Tibial nerve (tissue), 4 donors: ENCODE results near the gene PSEN2. TPM values are rescaled to one million over a fixed set of nuclear protein-coding genes. Genes with fewer than 3 reads are reported as not detected.

Experiments
- DNase-seq, 2 donors: peaks; one replicate each; pipeline ENCODE4 v3.0.0-alpha.2; 2019; ENCODE audit warnings: low spot score in 2 of 2
- H3K27ac ChIP-seq, 4 donors: fragments of 200-600 bp; sonication (generic) in 3 of 4; one replicate each; pipeline ENCODE4 v1.5.1; 2017 to 2019; ENCODE audit warnings: mild to moderate bottlenecking in 1 of 4
- H3K27me3 ChIP-seq, 2 donors: fragments of 200-600 bp; sonication (generic) in 1 of 2; one replicate each; pipeline versions ENCODE4 v1.5.1 to v1.6.0; 2017 to 2019
- H3K36me3 ChIP-seq, 3 donors: fragments of 200-600 bp; sonication (generic); one replicate each; pipeline ENCODE4 v1.5.1; 2018 to 2019
- H3K4me1 ChIP-seq, 4 donors: fragments of 200-600 bp; sonication (generic) in 3 of 4; one replicate each; pipeline ENCODE4 v1.5.1; 2017 to 2019
- H3K4me3 ChIP-seq, 4 donors: fragments of 200-600 bp; sonication (generic) in 3 of 4; one replicate each; pipeline ENCODE4 v1.5.1; 2017 to 2019; ENCODE audit warnings: mild to moderate bottlenecking in 1 of 4, moderate library complexity in 1 of 4
- H3K9me3 ChIP-seq, 4 donors: fragments of 200-600 bp; sonication (generic) in 3 of 4; one replicate each; pipeline ENCODE4 v1.5.1; 2017 to 2019
- EP300 ChIP-seq, 2 donors: sonication (generic); formaldehyde crosslinking; IDR thresholded peaks; one replicate each; pipeline ENCODE4 v1.6.1; 2017; ENCODE audit warnings: antibody characterized with exemption in 2 of 2, mild to moderate bottlenecking in 1 of 2
- POLR2A ChIP-seq, 2 donors: fragments of 450-650 bp; IDR thresholded peaks; one replicate each; pipeline ENCODE4 v1.6.1; 2017; ENCODE audit warnings: antibody characterized with exemption in 2 of 2, mild to moderate bottlenecking in 2 of 2, moderate library complexity in 2 of 2
- WGBS, 2 donors: methylation state at CpG; one replicate each; pipeline ENCODE4 v1.1.5; 2018; 5-methylcytosine and 5-hydroxymethylcytosine counted together
- total RNA-seq, 4 donors: library from RNA; depleted of rRNA; stranded (reverse); fragments of >200 nt; gene quantifications; one replicate each; pipeline ENCODE4 v1.1.0, GENCODE V29; 2016
- TF ChIP-seq, protein P1 (sequence below), 5 experiments: fragments of 200-600 bp in 3 of 5; fragments of 450-650 bp in 2 of 5; sonication (generic) in 3 of 5; IDR thresholded peaks; one replicate each; pipeline ENCODE4 v1.5.1; 2016 to 2019; ENCODE audit warnings: antibody characterized with exemption in 5 of 5, mild to moderate bottlenecking in 3 of 5, moderate library complexity in 2 of 5

Gene PSEN2
- total RNA-seq, 4 donors from 2014 or later = 30.8 to 49.2 (median 40.9) TPM

DNA sequence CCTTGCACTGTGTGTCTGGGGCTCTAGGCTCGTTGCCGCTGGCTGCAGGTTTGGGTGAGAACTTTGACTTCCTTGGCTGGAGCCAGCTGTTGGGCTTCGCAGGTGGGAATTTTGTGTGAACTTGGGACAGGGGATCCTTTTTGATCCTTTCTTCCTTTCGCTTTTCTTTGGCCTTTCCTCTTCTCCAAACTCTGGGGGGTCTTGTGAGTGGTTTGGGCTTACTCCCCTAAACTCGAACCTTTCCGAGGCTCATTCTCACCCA lies 70.3 kb downstream of the PSEN2 start:
- 37 to 40% methylated on average over 6 of the region's 6 CpGs for WGBS, 2 donors
- no peak for DNase-seq
- Histone ChIP-seq H3K27me3 (no peaks in the 10 kb centered on the region), H3K9me3 (no peaks in the 10 kb centered on the region), H3K4me1 (peaks cover 0 to 60% (median 26%) of the 10 kb centered on the region in 4 donors), H3K27ac (peak overlapping the region in 3 of 4 donors; percentile 44 to 96 (median 91)), H3K36me3 (no peaks in the 10 kb centered on the region), H3K4me3 (peak overlapping the region; percentile 77 to 94 (median 94))
- TF ChIP-seq, protein P1, sequence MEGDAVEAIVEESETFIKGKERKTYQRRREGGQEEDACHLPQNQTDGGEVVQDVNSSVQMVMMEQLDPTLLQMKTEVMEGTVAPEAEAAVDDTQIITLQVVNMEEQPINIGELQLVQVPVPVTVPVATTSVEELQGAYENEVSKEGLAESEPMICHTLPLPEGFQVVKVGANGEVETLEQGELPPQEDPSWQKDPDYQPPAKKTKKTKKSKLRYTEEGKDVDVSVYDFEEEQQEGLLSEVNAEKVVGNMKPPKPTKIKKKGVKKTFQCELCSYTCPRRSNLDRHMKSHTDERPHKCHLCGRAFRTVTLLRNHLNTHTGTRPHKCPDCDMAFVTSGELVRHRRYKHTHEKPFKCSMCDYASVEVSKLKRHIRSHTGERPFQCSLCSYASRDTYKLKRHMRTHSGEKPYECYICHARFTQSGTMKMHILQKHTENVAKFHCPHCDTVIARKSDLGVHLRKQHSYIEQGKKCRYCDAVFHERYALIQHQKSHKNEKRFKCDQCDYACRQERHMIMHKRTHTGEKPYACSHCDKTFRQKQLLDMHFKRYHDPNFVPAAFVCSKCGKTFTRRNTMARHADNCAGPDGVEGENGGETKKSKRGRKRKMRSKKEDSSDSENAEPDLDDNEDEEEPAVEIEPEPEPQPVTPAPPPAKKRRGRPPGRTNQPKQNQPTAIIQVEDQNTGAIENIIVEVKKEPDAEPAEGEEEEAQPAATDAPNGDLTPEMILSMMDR (IDR thresholded peaks at IDR 0.05) = no peak
- TF ChIP-seq EP300 (IDR thresholded peaks at IDR 0.05) = no peak
- no peak for TF ChIP-seq POLR2A (IDR thresholded peaks at IDR 0.05)

DNA sequence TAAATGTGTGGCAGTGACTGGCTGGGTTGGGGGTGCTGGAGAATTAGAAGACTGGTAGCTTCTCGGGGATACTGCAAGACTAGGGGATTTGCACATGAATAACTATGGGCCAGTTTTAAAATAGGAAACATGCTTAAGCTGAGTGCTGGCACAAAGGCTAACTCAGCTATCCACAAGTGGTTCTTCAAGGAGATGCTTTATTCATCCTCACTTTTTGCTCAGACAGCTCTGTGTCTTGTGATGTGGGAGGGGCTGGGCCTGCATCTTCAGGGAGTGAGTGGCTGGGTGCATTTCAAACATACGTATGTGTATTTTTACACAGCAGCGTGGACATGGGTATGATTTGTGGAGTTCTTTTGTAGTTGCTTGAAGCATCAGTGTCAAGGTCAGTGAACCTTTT lies 72.0 kb downstream of the PSEN2 start:
- peaks cover 0 to 72% (median 26%) of the 10 kb centered on the region in 4 donors for H3K4me1 ChIP-seq
- peak overlapping the region in 1 of 4 donors; percentile 37 for H3K27ac ChIP-seq

DNA sequence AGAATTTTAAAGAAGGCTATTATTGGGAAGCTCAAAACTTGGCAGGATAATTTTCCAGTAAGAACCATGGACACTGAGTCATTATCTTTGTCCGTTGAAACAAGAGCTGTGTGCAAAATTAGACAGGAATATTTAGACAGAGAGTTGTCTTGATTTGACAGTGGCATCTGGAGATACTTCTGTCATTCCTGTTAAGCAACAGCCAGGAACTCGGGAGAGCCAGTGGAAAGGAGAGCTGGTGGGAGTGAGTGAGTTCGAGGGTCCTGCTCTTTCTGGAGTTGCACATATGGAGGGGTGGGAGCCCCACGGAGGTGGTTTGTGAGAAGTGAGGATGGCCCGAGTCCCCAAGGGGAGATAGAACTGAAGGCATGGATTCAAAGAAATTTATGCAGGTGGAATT lies 72.7 kb downstream of the PSEN2 start:
- Histone ChIP-seq H3K27me3 (no peaks in the 10 kb centered on the region), H3K36me3 (peaks cover 0 to 5% (median 0%) of the 10 kb centered on the region in 3 donors), H3K4me1 (peaks cover 0 to 72% (median 25%) of the 10 kb centered on the region in 4 donors), H3K4me3 (no peak overlapping the region), H3K27ac (no peak overlapping the region), H3K9me3 (no peaks in the 10 kb centered on the region)
- TF ChIP-seq, protein P1 (IDR thresholded peaks at IDR 0.05) = no peak
- TF ChIP-seq EP300 (IDR thresholded peaks at IDR 0.05) (no peak), POLR2A (IDR thresholded peaks at IDR 0.05) (no peak)
- WGBS, 2 donors = 61 to 67% methylated on average over 5 of the region's 5 CpGs
- no peak for DNase-seq

More for the DNA sequence above, 72.0 kb downstream of the PSEN2 start:
- Histone ChIP-seq H3K4me3 (no peak overlapping the region), H3K36me3 (no peaks in the 10 kb centered on the region), H3K27me3 (no peaks in the 10 kb centered on the region), H3K9me3 (no peaks in the 10 kb centered on the region)
- DNase-seq = no peak
- TF ChIP-seq, protein P1 (IDR thresholded peaks at IDR 0.05) = no peak
- 65 to 82% methylated on average over 3 of the region's 3 CpGs for WGBS, 2 donors

DNA sequence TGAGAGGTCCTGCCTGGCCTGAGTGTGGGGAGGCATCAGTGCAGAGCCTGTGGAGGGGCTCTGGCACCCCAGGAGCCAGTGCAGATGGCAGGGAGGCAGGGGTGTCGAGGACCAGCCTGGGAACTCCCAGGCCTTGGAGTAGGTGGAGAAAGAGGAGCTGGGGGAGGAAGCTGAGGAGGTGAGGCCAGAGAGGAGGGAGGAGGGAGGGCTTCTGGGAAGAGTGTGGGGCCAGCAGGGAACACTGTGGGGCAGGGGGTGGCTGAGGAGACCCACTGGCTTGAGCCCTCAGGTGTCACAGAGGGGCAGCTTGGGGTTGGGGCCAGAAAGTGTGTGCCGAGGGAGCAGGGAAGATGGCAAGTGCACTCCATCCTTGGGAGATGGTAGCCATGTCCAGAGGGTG lies 73.5 kb downstream of the PSEN2 start:
- Histone ChIP-seq H3K9me3 (no peaks in the 10 kb centered on the region), H3K27me3 (no peaks in the 10 kb centered on the region), H3K36me3 (peaks cover 0 to 6% (median 0%) of the 10 kb centered on the region in 3 donors), H3K27ac (peak overlapping the region in 1 of 4 donors; percentile 5), H3K4me3 (no peak overlapping the region), H3K4me1 (peaks cover 0 to 64% (median 17%) of the 10 kb centered on the region in 4 donors)
- no peak for TF ChIP-seq EP300 (IDR thresholded peaks at IDR 0.05)
- TF ChIP-seq POLR2A (IDR thresholded peaks at IDR 0.05) = no peak
- TF ChIP-seq, protein P1 (IDR thresholded peaks at IDR 0.05) = no peak
- no peak for DNase-seq
- 89 to 94% methylated on average over 2 of the region's 2 CpGs for WGBS, 2 donors

DNA sequence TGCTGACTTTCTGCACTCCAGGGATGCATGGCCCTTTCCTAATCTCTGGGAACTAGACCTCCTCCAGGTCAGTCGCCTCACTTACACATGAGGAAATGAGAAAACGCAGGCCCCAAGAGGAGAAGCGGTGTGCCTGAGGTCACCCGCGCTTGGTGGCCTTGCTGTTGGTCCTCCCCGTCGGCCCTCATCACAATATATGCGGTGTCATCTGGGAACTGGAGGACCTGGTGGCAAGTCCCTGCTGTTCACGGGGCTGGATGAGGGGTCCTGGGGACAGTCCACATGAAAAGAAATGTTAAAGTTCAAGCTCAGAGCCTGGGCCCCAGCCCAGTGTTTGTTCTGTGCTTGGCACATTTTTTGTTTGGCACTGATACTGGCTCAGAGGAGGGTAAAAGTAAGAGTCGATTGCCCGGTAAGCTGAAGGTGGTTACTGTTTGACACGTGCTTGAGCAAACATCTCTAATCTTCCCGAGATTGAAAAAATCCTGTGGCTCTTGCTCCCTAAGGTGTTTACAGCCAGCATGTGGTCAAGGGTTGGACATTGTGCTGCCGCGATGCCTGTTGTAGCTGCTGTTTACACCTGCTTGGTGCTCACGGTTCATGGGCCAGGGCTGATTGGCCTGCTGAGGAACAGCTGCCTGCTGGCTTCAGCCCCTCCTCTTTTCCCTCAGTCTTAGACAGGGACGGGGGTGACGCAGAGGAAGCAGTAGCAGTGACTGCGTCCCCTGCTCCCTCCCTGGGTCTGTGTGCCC lies 74.9 kb downstream of the PSEN2 start:
- 46 to 49% methylated on average over 18 of the region's 19 CpGs for WGBS, 2 donors
- Histone ChIP-seq H3K4me3 (no peak overlapping the region), H3K36me3 (peaks cover 0 to 9% (median 0%) of the 10 kb centered on the region in 3 donors), H3K27me3 (no peaks in the 10 kb centered on the region), H3K9me3 (no peaks in the 10 kb centered on the region), H3K4me1 (peaks cover 0 to 63% (median 17%) of the 10 kb centered on the region in 4 donors), H3K27ac (peak overlapping the region in 1 of 4 donors; percentile 29)
- TF ChIP-seq EP300 (IDR thresholded peaks at IDR 0.05) (no peak), POLR2A (IDR thresholded peaks at IDR 0.05) (no peak)
- TF ChIP-seq, protein P1 (IDR thresholded peaks at IDR 0.05) = no peak
- DNase-seq = no peak
